Activated gamma-delta T cell treated with Interleukin-2 at 50 U/mL for 16 hours (primary cell): ENCODE data around the gene CHRNA4.

Experiments
- DNase-seq: peaks from one replicate; pipeline ENCODE4 v3.0.0-alpha.2; 2020

CHRNA4 gene

DNA sequence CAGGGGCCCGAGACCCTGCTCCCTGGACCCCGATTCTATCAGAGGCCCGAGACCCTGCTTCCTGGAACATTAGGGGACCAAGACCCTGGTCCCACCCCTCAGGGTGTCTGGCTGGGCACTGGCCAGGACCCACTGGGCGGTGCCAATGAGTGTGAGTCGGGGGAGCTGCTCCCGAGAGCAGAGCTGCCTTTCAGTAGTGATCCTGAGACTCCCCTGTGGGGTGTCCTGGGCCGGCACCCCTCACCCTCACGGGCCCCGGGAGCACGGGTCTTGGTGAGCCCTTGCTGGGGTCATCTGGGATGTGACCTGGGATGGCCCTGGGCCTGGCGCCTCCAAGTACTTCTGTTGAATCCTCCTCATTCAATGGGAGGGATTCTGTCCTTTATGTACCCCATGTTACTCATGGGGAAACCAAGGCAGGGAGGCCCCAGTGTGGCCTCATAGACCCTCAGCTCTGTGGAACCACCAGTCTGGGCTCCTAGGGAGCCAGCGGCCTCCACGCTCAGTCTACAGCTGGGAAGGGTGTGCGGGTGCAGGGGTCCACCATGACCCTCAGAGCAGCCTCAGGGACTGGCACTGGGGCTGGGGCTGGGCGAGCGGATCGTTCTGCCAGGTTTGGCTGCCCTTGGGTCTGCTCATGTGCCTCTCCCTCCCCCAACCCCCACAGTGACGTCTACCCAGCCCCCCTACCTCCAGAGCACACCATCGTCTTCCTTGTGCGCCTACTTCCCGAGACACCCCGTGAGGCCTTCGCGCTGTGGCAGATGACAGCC, 42.6 kb downstream of the CHRNA4 start:
- DNase-seq, result no peak

DNA sequence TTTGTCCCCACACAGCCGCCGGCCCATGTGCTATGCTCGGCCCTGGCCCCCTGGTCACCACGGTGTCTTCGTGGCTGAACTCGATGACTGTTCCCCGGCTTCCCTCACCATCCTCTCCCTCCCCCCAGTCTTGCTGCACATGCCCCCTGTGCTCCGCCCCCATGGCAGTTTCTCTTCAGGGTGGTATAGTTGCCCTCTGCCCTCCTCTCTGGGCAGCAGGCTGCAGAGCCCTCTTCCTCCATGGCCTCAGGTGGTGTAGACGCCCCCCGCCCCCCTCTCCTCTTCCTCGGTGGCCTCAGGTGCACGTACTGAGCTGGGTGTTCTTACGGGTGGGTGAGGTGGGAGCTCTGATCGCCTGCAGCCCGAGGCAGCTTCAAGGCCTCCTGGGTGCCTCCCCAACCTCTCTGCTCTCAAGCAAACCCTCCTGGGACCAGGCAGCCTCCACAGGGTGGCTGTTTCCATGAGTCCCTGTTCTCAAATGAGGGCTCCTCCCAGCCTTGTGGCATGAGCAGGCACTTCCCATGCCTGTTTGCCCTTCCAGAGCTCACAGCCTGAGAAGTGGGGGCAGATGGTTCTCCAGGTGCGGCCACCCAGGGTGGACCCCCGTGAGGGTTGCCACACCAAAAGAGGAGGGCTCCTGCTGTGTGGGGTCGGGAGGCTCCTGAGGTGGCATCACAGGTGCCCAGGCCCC, 43.4 kb downstream of the CHRNA4 start:
- no peak for DNase-seq

DNA sequence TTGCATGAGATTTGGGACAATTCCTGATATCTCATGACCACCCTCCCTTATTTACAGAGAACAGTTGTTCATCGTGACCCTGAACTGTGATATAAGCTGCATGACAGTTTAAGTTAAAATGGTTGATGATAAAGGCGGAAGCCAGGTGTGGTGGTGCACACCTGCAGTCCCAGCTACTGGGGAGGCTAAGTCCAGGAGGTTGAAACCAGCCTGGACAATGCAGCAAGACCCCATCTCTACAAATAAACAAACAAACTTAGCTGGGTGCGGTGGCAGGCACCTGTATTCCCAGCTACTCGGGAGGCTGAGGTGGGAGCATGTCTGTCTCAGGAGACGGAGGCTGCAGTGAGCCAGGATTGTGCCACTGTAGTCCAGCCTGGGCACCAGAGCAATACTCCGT, 44.1 kb downstream of the CHRNA4 start:
- DNase-seq, result no peak

DNA sequence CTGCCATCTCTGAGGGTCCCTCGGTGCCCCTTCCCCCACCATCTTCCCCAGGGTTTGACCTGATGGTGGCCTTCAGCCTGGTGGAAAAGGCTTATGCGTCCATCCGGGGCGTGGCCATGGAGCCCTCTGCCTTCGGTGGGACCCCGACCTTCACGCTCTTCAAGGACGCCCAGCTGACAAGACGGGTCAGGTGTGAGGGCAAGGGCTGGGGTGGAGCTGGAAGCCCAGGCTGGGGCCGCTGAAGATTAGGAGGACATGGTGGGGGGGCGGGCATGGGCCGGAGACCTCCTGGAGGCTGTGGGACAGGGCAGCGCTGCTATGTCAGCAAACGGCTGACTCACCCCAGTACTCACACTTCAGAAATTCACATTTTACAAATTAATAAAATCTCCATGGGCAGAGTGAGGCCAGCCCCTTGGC, 44.6 kb downstream of the CHRNA4 start:
- no peak for DNase-seq

DNA sequence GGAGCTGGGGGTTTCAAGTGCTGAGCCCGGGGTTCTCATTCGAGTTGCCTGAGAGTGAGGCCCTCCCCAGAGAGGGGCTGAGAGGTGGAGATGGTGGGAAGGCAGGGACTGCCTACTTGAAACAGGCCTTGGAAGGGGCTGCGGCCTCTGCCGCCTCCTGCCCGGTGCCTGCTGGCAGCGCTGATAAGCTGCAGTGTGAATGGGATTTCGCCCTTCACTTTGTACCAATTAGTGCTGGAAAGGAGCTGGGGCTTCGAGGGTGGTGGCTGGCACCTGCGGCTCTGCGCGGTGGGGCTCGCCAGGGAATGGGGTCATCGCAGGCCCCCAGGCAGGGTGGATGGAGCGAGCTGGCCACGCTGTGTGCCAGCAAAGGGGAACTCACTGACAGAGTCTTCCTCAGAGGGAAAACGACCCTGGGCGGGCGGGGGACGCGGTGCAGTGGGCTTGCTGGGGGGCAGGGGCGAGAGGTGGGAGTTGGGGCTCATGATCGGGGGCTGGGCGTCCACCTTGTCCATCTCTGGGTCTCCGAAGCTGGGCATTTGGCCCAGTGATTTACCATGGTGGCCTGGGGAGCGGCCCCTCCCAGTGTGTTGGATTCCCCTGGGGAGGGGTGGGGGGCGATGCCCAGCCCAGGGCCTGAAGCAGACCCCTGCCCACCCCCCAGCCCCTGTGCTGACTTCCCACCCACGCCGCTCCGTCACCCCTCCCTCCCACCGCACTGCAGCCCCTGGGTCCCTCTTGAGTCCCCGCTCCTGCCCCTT, 45.2 kb downstream of the CHRNA4 start:
- DNase-seq, result no peak

DNA sequence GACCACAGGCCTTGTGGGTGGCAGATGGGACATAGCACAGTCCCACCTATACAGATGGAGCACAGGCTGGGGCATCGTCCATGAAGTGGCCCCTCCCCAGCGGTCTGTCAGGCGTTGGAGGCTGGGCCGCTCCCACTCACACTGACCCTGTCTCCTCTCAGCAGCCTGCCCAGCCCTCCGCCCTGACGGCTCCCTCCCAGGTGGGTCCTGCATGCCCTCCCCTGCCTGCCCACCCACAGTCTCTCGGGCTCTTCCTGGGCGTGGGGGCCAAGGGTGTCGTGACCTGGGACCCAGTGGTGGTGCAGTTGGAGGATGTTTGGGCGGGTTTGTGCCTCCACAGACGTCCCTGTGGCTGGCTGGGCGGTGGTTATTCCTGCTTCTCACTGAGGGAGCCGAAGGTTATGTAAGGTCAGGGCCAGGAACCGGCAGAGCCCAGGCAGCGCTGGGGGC, 45.9 kb downstream of the CHRNA4 start:
- DNase-seq, result no peak

DNA sequence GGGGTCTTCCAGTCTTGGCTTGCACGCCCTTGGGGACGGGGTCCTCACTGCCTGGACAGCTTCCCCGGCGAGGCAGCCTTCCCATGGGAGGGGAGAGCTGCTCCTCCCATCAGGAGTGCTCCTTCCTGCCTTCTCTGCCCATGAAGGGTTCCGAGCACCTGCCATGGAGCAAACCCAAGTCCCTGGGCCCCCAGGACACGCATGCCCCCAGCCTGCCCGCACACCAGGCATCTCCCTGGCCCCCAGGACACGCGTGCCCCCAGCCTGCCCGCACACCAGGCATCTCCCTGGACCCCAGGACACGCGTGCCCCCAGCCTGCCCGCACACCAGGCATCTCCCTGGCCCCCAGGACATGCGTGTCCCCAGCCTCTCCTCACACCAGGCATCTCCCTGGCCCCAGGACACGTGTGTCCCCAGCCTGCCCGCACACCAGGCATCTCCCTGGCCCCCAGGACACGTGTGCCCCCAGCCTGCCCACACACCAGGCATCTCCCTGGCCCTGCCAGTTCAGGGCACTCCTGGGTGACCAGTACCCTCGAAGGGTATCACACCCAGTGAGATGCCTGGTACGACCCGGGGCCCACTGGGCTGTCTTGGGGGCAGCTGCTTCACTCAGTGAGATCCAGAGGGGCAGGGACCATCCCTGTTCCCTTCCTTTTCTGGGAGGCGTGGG, 46.4 kb downstream of the CHRNA4 start:
- no peak for DNase-seq

DNA sequence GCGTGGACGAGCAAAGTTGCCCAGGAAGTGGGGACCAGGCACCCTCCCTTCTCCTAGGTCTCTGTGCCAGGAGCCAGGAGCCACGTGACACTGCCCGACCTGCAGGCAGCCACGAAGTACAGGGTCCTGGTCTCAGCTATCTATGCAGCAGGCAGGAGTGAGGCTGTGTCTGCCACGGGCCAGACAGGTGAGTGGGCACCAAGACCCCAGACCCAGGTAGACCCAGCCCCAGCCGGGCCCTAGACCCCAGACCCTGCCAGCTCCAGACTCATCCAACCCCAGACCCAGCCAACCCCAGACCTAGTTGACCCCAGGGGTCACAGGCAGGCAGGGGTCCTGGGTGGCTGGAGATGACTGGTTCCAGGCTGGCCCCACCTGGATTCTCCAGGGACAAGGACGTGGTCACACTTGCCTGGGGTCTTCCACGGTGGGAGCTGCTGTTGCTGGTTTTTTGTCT, 47.1 kb downstream of the CHRNA4 start:
- DNase-seq, result no peak

DNA sequence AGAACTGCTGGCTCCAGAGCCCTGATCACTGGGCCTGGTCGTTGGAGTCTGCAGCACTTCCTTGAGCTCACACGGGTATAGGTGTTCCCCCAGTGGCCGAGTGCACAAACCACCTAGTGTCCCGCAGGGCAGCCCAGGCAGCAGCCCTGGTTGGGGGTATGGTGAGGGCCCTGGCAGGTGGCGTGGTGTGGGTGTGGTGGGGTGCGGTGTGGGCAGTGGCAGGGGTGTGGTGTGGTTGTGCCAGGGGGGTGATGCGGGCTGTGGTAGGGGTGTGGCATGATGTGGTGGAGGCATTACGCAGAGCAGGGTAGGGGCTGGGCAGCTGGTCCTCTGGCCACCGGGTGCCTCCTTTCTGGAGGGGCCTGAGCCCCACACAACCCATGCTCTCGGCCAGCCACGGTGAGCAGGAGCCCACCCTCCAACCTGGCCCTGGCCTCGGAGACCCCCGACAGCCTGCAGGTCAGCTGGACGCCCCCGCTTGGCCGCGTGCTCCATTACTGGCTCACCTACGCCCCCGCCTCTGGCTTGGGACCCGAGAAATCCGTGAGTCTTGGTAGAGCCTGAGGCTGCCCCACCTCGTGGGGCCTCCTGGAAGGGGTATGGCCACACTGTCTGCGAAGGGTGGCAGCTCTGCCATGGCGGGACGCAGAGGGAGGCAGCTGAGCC, 47.7 kb downstream of the CHRNA4 start:
- DNase-seq, result no peak

DNA sequence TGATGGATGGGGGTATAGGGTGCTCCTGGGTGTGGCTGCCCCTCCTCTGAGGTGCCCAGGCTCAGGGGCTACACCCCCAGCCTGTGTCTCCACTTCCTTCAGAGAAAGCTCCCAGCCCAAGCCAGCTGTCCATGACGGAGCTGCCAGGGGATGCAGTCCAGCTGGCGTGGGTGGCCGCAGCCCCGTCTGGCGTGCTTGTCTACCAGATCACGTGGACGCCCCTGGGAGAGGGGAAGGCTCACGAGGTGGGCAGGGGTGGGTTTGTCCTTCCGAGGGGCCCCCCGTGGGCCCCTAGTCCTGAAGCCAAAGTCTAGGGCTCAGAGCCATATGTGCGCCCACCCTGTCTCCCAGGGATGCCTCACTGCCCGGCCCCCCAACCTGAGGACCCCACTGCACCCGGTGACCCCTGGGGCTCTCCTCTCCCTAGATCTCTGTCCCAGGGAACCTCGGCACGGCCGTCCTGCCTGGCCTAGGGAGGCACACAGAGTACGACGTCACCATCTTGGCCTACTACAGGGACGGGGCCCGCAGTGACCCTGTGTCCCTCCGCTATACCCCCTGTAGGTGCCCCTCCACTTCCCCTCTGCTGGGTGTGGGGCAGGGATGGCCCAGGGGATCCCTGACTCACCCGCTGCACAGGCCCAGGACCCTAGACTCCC, 48.3 kb downstream of the CHRNA4 start:
- no peak for DNase-seq

DNA sequence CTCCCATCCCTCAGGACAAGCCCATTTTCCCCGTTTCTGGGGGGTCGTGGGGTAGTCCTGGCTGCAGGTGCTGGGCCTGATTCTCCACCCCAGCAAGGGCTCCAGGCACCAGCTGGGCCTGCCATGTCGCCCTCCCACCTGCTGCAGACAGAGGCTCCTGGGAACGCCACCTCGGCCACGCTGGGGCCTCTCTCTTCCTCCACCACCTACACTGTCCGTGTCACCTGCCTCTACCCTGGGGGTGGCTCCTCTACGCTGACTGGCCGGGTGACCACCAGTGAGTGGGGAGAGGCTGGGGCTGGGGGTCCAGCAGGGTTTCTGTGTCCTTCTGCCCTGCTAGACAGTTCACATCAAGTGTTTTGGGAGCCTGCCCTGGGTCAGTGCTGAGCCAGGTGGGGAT, 48.9 kb downstream of the CHRNA4 start:
- DNase-seq, result no peak

DNA sequence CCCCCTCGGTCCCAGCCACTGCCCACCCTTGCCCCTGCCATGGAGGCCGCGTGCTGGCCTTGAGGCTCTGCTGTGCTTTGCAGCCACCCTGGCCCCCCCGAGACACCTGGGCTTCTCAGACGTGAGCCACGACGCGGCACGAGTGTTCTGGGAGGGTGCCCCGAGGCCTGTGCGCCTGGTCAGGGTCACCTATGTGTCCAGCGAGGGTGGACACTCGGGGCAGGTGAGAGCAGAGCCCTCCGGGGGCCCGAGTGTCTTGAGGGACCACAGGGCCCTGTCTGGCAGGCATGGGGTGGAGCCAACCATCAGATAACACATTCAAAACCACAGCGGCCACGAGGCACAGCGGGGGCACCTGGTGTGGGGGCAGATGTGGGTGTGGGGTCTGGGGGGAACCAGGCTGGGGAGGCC, 49.3 kb downstream of the CHRNA4 start:
- DNase-seq, result no peak

DNA sequence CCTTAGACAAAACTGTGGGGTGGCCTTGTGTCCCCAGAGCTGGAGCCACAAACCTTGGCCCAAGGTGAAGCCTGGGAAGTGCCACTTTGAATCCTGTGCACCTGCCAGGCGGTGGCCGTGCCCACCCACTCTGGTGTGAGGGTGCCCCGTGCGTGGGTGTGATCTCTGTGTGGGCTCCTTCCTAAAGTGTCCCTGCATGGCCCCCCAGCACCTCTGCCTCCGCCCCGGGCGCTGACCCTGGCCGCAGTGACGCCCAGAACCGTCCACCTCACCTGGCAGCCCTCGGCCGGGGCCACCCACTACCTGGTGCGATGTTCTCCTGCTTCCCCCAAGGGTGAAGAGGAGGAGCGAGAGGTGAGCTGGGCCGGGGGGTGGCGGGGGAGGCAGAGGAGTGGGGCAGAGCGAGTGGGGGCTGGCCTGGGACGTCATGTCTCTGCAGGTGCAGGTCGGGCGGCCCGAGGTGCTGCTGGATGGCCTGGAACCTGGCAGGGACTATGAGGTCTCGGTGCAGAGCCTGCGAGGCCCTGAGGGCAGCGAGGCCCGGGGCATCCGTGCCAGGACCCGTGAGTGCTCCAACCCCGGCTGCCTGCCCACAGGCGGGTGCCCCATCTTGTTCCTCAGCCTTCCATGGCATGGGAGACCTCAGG, 49.8 kb downstream of the CHRNA4 start:
- no peak for DNase-seq

DNA sequence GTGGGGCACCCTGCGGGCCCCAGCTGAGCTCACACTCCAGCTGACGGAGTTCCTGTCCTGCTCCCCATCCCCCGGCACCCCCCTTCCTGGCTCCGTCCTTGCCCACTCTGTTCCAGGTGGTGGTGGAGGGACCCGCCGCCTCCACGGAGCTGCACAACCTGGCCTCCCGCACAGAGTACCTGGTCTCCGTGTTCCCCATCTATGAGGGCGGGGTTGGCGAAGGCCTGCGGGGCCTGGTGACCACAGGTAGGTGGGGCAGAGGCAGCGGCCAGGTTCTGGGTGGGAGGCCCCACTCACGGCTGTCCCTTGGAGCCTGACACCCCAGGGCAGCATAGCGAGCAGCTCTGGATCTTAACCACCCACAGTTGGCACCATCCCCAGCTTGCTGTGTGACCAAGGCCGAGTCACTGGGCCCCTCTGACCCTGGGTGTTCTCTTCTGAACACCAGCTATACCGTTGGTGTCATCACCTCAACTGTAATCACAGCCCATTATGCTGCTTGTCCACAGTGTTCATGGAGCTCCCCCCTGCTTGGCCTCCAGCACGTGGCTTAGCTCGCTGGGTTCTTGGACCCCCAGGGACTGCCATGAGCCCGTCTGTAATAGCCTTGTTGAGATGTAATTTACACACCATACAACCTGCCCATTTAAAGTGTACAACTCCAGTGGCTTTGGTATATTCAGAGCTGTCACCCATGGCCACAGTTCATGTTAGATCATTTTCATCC, 50.7 kb downstream of the CHRNA4 start:
- DNase-seq, result no peak

DNA sequence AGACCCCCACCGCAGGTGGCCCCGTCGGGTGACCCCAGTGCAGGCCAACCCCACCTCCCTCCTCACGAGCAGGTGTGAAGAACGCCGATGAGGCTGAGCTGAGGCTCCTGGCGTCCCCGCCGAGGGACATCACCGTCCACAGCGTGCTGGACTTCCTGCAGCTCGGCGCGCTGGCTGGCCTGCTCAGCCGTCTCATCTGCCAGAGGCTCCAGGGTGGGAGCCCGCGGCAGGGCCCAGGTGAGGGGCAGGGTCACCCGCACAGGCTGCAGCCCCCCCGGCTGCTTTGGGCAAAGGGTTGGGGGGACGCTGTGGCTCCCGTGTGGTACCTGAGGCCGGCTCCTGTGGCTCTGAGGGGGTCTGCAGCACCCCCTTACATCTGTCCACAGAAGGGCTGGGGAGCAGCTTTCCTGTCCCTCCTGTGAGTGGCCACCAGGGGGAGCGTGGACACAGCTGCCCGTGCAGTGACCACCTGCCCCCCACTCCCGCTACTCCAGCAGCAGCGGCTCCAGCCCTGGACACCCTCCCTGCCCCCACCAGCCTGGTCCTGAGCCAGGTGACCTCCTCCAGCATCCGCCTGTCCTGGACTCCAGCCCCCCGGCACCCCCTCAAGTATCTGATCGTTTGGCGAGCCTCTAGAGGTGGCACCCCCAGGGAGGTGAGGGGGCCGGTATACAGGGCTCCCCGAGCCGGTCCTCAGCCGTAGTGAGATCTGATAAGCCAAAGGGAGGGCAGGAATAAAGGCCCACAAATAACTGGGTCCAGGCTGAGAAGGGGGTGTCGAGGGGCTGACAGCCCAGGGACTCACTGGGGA, 51.7 kb downstream of the CHRNA4 start:
- no peak for DNase-seq

DNA sequence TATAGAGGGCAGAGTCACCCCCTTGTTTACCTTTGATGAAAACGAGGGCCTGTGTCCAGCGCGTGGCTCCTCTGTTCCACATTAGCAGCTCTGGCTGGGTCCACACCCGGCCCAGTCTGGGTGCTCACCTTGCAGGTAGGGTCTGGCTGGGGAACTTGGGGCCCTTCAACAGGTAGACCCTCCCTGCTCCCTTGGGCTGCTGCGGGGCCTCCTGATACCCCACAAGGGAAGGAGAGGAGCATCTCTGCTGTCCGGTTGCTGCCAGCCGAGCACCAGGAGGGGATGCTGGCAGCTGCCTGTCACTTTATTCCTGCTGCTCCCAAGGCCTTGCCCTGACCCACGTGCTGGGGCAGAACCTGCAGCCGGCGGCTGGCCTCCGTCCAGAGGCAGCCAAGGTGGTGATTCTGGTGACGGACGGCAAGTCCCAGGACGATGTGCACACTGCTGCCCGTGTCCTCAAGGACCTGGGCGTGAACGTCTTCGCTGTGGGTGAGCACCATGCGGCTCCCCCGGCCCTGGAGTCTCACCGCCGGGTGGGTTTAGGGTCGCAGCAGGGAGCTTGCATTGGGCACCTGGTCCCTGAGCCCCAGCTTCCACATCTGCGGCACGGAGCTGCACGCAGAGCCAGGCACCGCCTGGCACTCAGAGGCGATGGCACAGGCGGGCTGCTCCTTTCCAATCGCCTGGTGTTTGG, 52.8 kb downstream of the CHRNA4 start:
- DNase-seq, result no peak

DNA sequence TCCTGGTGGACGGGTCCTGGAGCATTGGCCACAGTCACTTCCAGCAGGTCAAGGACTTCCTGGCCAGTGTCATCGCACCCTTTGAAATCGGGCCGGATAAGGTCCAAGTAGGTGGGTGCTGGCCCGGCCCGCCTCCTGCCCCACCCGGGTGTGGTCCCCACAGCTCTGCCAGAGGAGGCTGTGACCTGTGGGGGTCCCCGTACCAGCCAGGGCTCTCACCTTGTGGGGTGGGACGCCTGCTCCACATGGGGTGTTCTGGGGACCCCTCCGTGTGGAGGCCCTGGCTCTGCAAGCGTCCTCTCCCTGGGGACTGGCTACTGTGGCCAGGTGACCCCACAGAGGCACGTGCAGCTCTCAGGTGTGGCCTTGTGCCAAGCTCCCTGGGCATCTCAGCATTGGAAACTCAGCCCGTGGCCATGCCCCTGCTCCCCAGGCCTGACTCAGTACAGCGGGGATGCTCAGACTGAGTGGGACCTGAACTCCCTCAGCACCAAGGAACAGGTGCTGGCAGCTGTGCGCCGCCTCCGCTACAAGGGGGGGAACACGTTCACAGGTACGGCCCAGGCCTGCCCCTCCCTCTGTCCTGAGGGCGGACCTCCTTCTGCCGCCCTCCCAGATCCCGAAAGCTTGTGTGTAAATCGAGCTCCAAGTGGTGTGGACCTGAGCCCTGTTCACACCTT, 53.5 kb downstream of the CHRNA4 start:
- no peak for DNase-seq
